ENCODE data around the gene SCD5. TPM values are rescaled to one million over a fixed set of nuclear protein-coding genes. Genes with fewer than 3 reads are reported as not detected.

SCD5 gene
- total and polyA plus RNA-seq, 11 donors, result 1.4 to 6.8 (median 2.5) TPM

- Histone ChIP-seq H3K27ac (peak overlapping the region in 3 of 12 donors; percentile 12 to 59 (median 28)), H3K4me3 (no peak overlapping the region), H3K4me1 (peaks cover 0 to 6% (median 0%) of the 10 kb centered on the region in 12 donors), H3K36me3 (peaks cover 0 to 11% (median 8%) of the 10 kb centered on the region in 9 donors), H3K9me3 (no peaks in the 10 kb centered on the region), H3K27me3 (no peaks in the 10 kb centered on the region)
- TF ChIP-seq POLR2A (IDR thresholded peaks at IDR 0.05), result no peak
- TF ChIP-seq CTCF (IDR thresholded peaks at IDR 0.05), result no peak
- DNase-seq (no peak), ATAC-seq (peak in 1 of 4 donors; percentile 20)
- 37 to 47% (median 40%) methylated on average over 6 of the region's 6 CpGs for WGBS, 4 donors
- intact Hi-C loops (cut with DNase I), result no loop called here
Observed at GRCh38 chr4:82811838-82812341, 13.3 kb upstream of the SCD5 start.

- 57 to 100% (median 78%) methylated on average over 1 of the region's 1 CpG for WGBS, 4 donors
- intact Hi-C loops (cut with DNase I), result no loop called here
- H3K4me3 ChIP-seq, result no peak overlapping the region
- H3K4me1 ChIP-seq, result peaks cover 0 to 6% (median 0%) of the 10 kb centered on the region in 12 donors
- peaks cover 0 to 7% (median 4%) of the 10 kb centered on the region in 9 donors for H3K36me3 ChIP-seq
- H3K27ac ChIP-seq, result no peak overlapping the region
- no peaks in the 10 kb centered on the region for H3K27me3 ChIP-seq
- ATAC-seq, result no peak
- H3K9me3 ChIP-seq, result no peaks in the 10 kb centered on the region
- TF ChIP-seq CTCF (IDR thresholded peaks at IDR 0.05) (no peak), POLR2A (IDR thresholded peaks at IDR 0.05) (no peak)
- DNase-seq, result no peak
Observed at GRCh38 chr4:82811392-82811791, 12.8 kb upstream of the SCD5 start.

- Histone ChIP-seq H3K4me1 (peaks cover 0 to 6% (median 0%) of the 10 kb centered on the region in 12 donors), H3K4me3 (no peak overlapping the region), H3K36me3 (no peaks in the 10 kb centered on the region), H3K9me3 (no peaks in the 10 kb centered on the region), H3K27me3 (no peaks in the 10 kb centered on the region), H3K27ac (no peak overlapping the region)
- DNase-seq (no peak), ATAC-seq (no peak)
- intact Hi-C loops (cut with DNase I), result no loop called here
- no peak for TF ChIP-seq POLR2A (IDR thresholded peaks at IDR 0.05)
- no peak for TF ChIP-seq CTCF (IDR thresholded peaks at IDR 0.05)
- WGBS, 4 donors, result 52 to 68% (median 62%) methylated on average over 4 of the region's 4 CpGs
Observed at GRCh38 chr4:82810176-82810575, 11.6 kb upstream of the SCD5 start.

GRCh38 chr4:82809619-82810018 is 11.0 kb upstream of the SCD5 start:
- no peak overlapping the region for H3K4me3 ChIP-seq
- H3K36me3 ChIP-seq, result no peaks in the 10 kb centered on the region
- no peak for TF ChIP-seq CTCF (IDR thresholded peaks at IDR 0.05)
- no peak for TF ChIP-seq POLR2A (IDR thresholded peaks at IDR 0.05)
- H3K9me3 ChIP-seq, result no peaks in the 10 kb centered on the region
- H3K27ac ChIP-seq, result no peak overlapping the region
- ATAC-seq (no peak), DNase-seq (no peak)
- intact Hi-C loops (cut with DNase I), result loop anchor here in 5 of 10 donors (10.0 kb wide), 1 partner anchor 345 kb away; no protein-coding TSS in a partner anchor
- H3K4me1 ChIP-seq, result peaks cover 0 to 6% (median 0%) of the 10 kb centered on the region in 12 donors
- no peaks in the 10 kb centered on the region for H3K27me3 ChIP-seq
